AG04450 (cell line): Measurements from ENCODE around the gene MAP6D1. TPM values are rescaled to one million over a fixed set of nuclear protein-coding genes. Genes with fewer than 3 reads are reported as not detected.

Source experiments
- CTCF ChIA-PET: fragments of 300-600, 350-600 bp; formaldehyde crosslinking; extraction: SDS; loops from one replicate; lab custom pipeline; 2022; ENCODE audit warnings: antibody characterized with exemption, inconsistent platforms; lab: Charles Lee
- POLR2A ChIA-PET: fragments of 350-600 bp; formaldehyde crosslinking; extraction: SDS; loops from one replicate; lab custom pipeline; 2021; ENCODE audit warnings: antibody characterized with exemption, inconsistent platforms; lab: Yijun Ruan, JAX
- DNase-seq: peaks from one replicate; pipeline ENCODE4 v3.0.0-alpha.2; 2011; ENCODE audit warnings: low read depth, low spot score
- H3K27ac ChIP-seq: one replicate; pipeline ENCODE4 v1.5.1; 2012; ENCODE audit warnings: low read depth, low read length, control low read depth
- H3K27me3 ChIP-seq: one replicate; pipeline ENCODE4 v1.6.0; 2012; ENCODE audit warnings: low read length; ENCODE audit not compliant: control insufficient read depth, insufficient read depth
- H3K4me3 ChIP-seq: 2 replicates; pipeline ENCODE4 v1.5.1; 2011; ENCODE audit warnings: mild to moderate bottlenecking, low read depth, low read length, control low read depth
- H3K9me3 ChIP-seq: 2 replicates; pipeline ENCODE4 v1.5.1; 2012; ENCODE audit warnings: low read length; ENCODE audit not compliant: control insufficient read depth, insufficient read depth
- polyA plus RNA-seq: library from polyadenylated mRNA; depleted of rRNA; stranded (reverse); fragments of >200 nt; gene quantifications from 2 replicates; pipeline ENCODE4 v1.2.3, GENCODE V29; 2011
- TF ChIP-seq, protein P1 (sequence below): IDR thresholded peaks from 2 replicates; pipeline ENCODE4 v1.5.1; 2011; ENCODE audit warnings: low read depth, low read length, control low read depth, inconsistent platforms

MAP6D1 gene
- polyA plus RNA-seq, 1 experiment = 6.1 TPM

DNA sequence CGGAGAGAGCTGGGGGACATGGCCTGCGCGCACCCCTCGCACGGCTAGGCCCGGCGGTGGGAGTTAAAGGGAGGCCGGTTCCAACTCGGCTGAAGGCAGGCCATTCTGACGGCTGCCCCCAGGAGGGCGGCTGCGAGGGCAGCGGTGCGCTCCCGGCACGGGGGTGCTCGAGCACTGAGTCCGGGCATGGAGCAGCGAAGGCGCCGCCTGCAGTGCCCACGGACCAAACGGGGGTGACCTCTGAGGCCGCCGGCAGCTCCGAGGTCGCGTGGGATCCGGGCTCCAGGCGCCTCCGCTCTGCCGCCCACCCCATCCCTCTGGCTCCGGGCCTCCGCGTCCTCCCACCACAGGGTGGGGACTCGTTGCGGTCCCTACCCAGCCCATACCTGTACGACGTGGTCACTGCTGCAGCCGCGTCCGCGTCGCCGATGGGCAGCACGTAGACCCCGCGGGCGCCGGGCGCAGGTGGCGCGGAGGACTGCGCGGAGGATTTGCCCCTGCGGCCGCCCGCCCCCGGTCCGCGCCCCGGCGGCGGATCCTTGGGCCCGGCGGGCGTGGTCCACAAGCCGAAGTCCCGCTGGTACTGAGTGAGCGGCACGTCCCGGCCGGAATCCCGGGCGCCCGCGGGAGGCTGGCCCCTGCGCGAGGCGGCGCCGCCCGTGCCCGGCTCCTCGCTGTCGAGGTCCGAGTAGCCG is 469 bp downstream of the MAP6D1 start:
- TF ChIP-seq, protein P1, sequence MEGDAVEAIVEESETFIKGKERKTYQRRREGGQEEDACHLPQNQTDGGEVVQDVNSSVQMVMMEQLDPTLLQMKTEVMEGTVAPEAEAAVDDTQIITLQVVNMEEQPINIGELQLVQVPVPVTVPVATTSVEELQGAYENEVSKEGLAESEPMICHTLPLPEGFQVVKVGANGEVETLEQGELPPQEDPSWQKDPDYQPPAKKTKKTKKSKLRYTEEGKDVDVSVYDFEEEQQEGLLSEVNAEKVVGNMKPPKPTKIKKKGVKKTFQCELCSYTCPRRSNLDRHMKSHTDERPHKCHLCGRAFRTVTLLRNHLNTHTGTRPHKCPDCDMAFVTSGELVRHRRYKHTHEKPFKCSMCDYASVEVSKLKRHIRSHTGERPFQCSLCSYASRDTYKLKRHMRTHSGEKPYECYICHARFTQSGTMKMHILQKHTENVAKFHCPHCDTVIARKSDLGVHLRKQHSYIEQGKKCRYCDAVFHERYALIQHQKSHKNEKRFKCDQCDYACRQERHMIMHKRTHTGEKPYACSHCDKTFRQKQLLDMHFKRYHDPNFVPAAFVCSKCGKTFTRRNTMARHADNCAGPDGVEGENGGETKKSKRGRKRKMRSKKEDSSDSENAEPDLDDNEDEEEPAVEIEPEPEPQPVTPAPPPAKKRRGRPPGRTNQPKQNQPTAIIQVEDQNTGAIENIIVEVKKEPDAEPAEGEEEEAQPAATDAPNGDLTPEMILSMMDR = no peak
- ChIA-PET CTCF (interaction anchor here (0.8 to 3.1 kb wide), 6 partner anchors 10 to 162 kb away, joined by 3 to 12 read pairs (median 4); partner anchors contain the start of gene PARL), POLR2A (interaction anchor here (0.6 to 1.7 kb wide), 3 partner anchors 10 to 891 kb away, joined by 3 to 7 read pairs (median 3); partner anchors contain the start of gene PARL)
- Histone ChIP-seq H3K27me3 (no peaks in the 10 kb centered on the region), H3K27ac (no peak overlapping the region), H3K9me3 (no peaks in the 10 kb centered on the region), H3K4me3 (peak overlapping the region; percentile 75)
- no peak for DNase-seq

DNA sequence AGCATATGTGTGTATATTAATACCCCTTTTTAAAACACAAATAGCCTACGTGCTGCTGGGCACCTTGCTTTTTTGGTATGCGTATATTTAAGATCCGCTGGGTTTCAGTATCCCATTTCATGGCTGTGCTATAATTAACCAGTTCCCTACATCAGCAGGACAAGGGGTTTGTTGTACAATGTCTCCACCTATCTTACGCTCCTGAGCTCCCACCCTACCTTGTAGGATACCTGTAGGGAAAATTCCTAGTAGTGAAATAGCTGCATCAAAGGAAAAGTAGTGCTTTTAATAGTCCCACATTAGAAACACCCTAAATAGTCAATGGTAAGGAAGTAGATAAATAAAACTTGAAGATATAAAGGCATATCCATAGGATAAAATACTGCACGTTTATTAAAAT is 1.4 kb downstream of the MAP6D1 start:
- ChIA-PET POLR2A (no interaction called here), CTCF (interaction anchor here (3.1 kb wide), 1 partner anchor 61 kb away, joined by 12 read pairs; the partner anchor contains the start of gene PARL)
- Histone ChIP-seq H3K9me3 (no peaks in the 10 kb centered on the region), H3K27me3 (no peaks in the 10 kb centered on the region), H3K27ac (no peak overlapping the region), H3K4me3 (no peak overlapping the region)
- TF ChIP-seq, protein P1 = no peak
- no peak for DNase-seq

DNA sequence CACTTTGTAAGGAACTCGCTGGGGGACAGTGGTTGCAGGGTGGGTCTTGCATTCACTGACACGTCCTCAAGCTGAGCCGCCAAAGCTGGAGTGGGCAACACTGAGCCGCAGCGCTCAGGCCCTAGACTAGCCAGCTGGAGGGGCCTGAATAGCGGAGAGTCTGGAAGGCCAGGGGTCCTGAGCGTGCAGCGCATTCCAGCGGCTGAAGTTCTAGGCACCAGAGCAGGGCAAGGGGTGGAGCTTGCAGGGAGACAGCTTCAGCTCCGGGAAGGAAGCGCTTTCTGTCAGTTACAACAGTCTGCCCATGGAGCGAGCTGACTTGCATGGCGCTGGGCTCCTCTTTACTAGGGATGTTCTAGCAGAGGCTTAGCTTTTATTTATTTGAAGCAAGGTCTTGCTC is 2.7 kb downstream of the MAP6D1 start:
- no peak overlapping the region for H3K4me3 ChIP-seq
- TF ChIP-seq, protein P1 = no peak
- ChIA-PET POLR2A (no interaction called here), CTCF (interaction anchor here (0.9 kb wide), 1 partner anchor 62 kb away, joined by 3 read pairs; the partner anchor contains the start of gene PARL)
- H3K27me3 ChIP-seq = no peaks in the 10 kb centered on the region
- no peak overlapping the region for H3K27ac ChIP-seq
- DNase-seq = no peak
- no peaks in the 10 kb centered on the region for H3K9me3 ChIP-seq

DNA sequence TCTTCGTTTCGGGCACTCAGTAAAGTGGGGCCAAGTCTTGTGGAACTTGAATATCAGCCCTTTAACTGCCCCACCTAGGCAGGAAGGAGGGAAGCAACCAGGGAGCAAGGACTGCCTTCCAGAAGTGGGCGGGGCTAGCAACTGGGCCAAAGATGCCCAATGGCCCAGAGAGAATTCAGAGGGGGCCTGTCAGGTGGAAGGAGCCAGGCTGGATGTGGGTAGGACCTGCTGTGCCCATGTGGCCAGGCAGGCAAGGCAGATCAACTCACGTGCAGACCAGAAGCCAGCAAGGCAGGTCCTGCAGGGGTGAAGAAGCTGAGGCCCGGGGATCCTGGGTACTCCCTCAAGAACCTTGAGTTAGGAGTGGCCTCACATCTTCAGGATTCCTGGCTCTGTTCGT is 5.5 kb downstream of the MAP6D1 start:
- Histone ChIP-seq H3K4me3 (no peak overlapping the region), H3K27me3 (no peaks in the 10 kb centered on the region), H3K27ac (no peak overlapping the region), H3K9me3 (no peaks in the 10 kb centered on the region; the same call in 1 of the 2 replicates)
- TF ChIP-seq, protein P1 = no peak
- ChIA-PET POLR2A (no interaction called here), CTCF (no interaction called here)
- no peak for DNase-seq
